GM20431 (cell line): ENCODE results near the gene KRT24.

Experiments
- in situ Hi-C: fragments of 300-500 bp; cut with MseI, MboI; formaldehyde crosslinking; loops from one replicate; pipeline ENCODE4 v1.15.0; 2020; ENCODE audit warnings: low sequenced_read_pairs; ENCODE audit not compliant: unreplicated experiment

The KRT24 gene

DNA sequence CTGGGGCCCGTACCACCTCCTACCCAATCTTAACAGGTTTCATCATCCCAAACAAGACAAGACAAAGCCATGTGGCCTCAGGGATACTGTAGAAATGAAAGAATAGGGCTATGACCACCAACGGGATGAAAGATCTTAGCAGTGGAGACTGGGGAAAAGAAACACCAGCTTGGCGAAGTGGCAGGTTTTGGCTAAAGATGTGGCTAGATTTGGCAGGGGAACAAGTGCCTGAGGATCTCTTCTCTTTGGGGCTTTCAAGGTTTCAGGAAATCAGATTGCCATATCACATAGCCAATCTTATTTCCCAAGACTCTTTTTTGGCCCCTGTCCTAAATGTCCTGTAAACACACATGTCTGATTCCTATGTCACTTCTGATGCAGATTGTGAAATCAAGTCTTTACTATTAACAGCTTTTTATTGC is 6.9 kb downstream of the KRT24 start:
- in situ Hi-C loops: no loop called here

DNA sequence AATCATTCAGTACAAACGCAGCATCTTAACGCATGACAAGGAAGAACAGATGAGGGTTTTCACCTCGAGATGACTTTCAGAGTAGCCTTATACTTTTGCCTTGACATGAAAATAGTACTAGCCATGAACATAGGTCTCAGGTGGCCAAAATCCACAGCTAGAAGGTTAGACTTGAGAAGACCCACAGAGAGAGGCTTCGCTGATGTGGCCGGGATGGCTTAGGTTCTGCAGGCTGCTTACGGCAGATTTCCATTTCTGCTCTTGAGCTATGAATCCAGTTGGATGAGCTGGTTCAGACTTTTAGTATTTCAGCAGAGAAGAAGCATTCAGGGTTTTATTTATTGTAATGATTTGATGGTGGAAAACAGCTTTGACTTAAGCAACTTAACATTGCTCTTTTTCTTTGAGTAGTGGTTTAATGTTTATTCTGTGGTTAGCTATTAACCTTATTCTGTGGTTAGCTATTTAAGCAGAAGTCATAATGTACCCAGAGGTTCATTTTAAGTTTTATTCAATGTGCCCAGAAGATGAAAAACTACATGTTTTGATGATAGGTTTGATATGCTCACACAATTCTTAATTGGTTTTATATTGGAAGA is 7.6 kb downstream of the KRT24 start:
- in situ Hi-C loops: no loop called here

DNA sequence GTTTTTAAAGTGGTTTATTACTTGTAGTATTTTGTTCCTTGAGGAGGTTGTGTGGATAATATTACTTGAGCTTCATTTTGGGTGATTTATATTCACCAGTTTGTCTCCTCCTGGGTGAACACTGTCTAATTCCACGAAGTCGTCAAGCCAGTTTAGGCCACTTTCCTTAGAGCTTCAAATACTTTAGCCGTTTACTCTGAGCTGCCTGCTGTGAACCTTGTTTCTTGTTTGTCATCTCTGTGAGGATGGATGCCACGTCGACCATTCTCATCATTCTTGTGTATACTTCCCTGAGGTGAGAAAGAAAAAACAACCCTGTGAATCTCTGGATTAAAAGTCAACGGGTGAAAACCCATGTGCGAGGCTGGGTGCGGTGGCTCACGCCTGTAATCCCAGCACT is 9.0 kb downstream of the KRT24 start:
- in situ Hi-C loops: no loop called here

DNA sequence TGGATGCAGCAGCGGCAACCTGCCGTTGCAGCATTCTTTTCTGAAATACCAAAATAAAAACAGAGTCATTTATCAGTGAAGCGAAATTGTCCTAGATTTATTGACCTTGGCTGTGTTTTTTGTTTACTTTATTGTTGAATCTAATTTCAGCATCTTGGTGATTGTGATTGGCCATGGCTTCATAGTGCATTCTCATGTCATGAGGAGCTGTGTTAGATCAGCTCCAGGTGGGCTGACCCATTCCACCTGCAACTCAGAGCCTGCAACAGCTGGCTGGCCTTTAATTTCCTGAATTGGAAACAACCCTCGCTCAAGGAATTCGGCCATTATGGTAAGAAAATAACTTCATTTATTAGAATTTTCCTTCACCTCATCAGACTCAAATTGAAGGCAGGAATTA is 16.4 kb downstream of the KRT24 start:
- in situ Hi-C loops: no loop called here

DNA sequence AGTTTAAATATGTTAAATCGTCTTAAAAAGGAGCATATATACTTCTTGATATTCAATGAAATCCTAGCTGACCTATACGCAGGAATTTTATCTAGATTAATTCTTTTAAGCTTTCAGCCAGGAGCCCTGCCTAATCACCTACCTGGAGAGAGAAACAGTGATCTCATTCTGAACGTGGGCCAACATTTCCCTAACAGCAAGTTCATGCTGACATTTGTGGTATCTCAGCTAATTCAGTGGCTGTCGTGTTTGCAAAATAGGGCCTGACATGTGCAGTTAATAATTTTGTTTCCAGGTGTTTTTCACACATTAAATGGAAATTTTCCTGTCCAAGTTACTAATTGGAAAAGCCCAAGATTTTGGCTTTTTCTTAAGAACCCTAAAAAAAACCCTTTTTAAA is 17.4 kb downstream of the KRT24 start:
- in situ Hi-C loops: no loop called here

DNA sequence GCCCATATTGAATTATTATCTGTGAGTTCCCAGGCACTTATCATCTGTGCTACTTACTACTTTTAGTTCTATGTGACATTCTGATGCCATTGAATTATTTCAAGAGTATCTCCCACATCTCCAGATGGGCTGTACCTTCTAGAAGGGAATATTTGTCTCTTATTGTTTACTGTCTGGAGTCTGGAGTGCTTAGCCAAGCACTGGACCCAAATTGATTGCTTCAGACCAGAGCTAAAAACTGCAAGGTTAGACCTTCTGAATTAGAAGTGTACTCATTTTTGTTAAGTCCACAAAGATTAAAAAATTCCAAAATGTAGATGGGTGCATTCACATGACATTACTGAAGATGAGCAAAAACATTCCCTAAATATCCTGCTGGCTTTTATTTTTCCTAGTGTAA is 22.6 kb downstream of the KRT24 start:
- in situ Hi-C loops: no loop called here

DNA sequence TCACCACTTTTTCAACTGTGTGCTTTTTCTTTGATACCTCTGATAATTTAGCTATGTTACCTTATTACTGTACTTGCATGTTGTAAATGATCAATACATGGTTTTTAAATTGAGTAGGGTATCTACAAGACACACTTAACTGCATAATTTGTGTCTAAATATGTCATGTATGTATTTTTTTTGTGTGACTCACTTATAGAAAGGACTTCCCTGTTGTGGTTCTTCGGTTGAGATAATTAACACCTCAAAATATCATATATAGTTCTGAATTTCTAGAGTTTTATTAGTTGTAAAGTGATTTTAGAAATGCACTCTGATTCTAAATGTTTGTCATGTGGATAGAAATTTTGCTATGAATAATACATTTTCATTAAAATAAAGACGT is 24.0 kb downstream of the KRT24 start:
- in situ Hi-C loops: no loop called here

DNA sequence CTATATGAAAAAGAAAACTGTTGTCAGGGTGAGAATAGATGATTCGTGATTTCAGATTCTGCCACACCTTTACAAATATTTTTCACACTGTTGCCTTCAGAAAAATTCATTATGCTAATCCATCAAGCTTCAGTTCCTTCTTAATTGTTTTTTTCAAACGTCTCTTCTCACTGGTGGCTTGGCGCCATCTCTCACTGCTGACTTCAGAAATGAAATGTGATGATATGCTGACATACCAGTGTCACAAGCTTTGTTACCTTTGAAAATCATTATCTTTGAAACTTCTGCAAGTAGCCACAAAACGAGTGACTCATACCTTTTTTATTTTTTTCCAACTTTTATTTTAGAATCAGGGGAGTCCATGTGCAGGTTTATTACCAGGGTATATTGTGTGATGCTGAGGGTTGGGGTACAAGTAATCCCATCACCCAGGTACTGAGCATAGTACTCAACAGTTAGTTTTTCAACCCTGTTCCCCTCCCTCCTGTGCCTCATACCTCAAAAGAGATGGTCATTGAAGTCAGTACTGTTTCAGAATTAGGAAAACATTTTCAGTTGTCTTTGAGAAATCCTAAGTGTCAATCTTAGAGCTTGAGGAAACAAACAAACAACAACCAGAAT is 24.5 kb downstream of the KRT24 start:
- in situ Hi-C loops: no loop called here

DNA sequence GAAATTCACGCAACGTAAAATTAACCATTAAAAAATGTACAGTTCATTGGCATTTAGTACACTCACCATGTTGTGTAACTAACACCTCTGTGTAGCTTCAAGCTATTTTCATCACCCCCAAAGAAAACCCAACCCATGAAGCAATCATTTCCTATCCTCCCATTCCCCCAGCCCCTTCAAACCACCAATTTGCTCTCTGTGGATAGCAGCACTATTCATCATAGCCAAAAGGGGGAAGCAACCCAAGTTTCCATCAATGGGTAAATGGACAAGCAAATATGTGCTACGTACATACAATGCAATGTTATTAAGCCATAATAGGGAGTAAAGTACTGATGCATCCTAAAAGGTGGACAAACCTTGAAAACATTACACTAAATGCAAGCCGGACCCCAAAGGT is 27.6 kb downstream of the KRT24 start:
- in situ Hi-C loops: no loop called here

DNA sequence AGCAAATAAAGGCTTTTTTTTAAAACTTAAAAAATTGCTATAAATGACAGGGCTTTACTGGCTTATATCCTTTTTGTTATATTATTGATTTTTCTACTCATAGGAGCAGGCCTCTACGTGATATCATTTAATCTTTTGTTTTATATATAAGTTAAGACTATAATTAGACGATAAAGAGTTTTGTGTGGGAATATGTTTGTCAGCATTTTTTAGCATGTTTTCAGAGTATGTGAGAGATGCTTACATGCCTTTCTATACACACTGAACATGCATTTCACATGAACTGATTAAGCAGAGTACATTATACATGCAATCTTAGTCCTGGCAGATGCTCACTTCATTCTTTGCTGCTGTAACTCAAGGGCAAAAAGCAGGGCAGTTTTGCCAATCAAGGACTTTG is 30.9 kb downstream of the KRT24 start:
- in situ Hi-C loops: no loop called here

DNA sequence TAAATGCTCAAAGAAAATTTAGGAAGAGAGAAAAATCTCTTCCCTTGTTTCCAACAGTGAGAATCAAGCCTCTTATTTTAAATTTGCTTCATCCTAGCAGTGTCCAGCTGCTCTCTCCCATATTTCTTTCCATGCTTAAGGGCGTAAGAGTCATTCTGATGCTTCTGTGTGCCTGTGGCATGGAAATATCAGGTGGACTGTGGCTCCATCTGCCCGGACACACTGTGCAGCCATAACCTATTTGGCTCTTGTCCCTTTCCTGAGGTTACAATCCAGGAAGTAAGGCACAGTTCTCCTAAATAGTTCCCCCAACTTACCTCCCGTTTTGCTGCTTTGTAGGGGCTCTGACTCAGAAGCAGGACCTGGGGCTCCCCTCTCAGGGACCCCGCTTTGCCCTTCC is 32.3 kb downstream of the KRT24 start:
- in situ Hi-C loops: no loop called here

DNA sequence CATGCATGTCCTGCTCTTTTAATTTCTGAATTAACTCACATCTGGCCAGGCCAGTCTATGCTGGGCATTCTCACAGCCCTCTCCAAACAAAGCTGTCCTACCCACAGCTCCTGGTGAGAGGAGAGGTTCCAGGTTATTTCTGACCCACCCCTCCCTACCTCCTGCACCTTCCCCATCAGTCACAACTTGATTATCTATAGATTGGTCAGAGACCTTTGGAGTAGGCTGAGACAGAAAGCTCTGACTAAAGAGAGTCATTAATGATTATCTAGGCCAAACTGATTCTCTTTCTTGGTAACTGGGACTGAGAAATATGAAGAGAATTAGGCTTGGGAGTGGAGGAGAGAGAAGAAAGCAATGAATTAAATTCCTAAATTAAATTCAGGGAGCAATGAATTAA is 37.2 kb downstream of the KRT24 start:
- in situ Hi-C loops: no loop called here

DNA sequence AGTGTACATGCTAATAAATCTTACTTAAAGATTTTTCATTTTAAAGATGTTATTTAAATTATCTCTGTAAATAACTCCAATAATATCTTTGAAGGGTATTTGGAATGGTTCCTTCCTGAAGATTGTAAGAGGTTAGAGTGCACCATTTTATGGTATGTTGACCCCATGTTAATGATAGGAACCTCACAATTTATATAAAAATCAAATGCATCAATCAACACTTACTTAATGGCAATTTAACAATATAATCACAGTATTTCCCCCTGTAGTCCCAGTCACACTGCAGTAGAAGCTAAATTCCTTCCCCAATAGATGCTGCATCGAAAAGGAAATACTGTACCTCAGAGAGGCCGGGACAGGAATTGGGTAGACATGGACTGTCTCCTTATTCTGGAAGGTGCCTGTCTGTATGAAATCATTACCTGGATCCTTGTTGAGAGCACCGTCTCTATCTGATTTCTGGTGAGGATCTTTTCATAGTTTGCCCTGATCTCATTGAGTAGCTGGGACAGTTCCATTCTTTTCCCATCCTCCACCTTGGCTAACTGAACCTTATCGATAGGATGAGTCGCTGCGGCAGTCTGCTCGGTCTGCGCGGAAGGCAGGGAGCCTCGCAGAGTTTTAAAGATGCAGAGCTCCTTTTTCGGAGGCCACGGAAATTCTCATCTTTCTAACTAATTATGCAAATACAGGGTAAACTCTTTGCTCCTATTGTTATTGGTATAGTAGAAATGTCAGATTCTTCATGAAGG is 38.8 kb downstream of the KRT24 start, which contains the start of gene KRT222:
Gene KRT222 (minus strand): TSS at position 596 of the 752 bp plus-strand sequence. CDS start 78 bp downstream, at position 518.
- in situ Hi-C loops: no loop called here

DNA sequence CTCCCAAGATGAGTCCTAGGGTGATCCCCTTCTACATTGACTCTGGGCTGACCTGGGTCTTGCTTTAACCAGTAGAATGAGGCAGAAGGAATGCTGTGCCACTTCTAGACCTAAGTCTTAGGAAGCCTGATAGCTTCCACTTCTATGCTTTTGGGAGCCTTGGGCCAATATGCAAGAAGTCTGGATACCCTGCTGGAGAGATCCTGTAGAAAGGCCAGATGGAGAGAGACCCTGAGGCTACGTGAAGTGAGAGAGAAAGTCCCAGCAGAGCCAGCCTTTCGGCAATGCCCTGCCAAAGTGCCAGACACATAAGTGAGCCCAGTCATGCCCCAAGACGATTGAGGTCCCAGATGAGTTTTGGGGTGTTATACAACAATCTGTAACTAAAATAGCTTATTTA is 40.3 kb downstream of the KRT24 start:
- in situ Hi-C loops: no loop called here

DNA sequence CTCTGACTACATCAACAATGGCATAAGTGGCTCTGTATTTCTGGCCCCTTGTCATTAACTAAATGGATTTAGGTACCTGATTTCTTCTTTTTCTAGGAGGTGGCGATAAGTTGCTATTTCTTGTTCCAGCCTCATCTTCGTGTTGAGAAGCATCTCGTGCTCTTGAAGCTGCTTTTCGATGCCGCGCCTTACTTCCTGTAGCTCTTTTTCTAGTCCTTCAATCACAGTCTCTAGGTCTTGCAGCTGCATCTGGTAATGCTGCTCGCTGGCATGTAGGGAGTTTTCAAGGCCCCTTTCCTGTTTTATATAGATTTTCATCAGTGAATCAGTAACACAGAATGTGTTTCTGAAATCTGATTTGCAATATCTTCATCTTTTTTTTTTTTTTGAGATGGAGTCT is 43.6 kb downstream of the KRT24 start:
- in situ Hi-C loops: no loop called here

DNA sequence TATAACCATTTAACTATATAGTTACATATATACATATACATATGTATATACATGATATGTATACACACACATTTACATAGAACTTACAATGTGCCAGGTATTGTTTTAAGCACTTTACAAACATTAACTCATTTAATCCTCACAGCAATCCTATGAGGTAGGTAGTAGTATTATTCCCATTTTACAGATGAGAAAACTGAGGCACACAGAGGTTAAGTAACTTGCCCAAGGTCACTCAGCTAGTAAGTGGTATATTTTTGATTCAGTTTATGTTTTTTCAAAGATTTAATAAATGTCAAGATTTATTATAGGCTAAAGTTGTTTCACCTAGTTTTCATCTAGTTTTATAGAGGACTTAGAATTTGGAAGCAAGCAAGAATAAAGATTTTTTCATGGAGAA is 45.2 kb downstream of the KRT24 start:
- in situ Hi-C loops: no loop called here

DNA sequence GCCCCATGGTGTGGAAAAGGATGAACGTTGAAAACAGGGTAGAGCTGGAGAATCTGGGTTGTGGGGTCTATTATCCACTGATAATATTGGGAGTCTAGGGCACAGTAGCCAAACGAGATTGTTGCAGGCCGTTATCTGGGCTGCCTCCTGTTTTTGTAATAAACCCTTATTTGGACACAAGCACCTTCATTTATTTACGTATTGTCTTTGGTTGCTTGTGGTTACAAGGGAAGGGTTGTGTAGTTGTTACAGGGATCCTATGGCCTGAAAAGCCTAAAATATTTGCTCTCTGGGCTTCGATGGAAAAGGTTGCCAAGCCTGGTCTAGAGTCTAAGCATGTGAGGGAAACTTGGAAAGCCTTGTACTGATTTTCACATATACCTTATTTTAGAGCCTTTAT is 51.6 kb downstream of the KRT24 start:
- in situ Hi-C loops: no loop called here

DNA sequence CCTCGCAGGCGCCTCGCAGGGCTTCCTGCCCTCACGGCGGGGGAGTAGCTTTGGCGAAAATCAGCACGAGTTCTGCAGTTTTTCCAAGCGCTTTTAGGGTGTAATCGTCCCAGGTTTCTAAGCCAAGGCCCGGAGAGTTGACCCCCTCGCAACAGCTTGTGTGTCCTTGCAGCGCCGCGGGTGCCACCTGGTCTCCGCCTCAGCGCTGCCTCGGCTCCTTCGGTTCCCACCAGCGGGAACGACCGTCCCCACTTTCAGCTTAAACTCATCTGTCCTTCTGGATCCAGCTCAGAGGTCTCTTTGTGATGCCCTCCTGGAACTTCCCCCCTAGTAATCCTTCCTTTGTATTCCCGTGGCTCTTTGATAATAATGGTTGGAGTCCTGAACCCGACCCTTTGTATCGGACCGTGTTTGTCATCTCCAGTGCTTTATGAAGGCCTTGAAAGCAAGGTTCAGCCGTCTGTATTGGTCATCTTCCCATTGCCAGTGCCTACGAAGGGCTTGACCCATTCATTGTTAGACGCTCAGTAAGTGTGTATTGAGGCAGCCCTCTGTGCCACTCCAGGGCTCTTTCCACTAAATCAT is 55.1 kb downstream of the KRT24 start:
- in situ Hi-C loops: no loop called here
